ENCODE results near the gene SDF2L1. TPM values are rescaled to one million over a fixed set of nuclear protein-coding genes. Genes with fewer than 3 reads are reported as not detected.
"Not testable (repeated sequence)": the region's sequence is repeated elsewhere in the genome, so short reads cannot be mapped to it uniquely, and the experiment has no call there.

SDF2L1 gene
- total RNA-seq, 2 donors from 2014 or later: 30.5 to 87.2 TPM

- TF ChIP-seq POLR2AphosphoS5 (IDR thresholded peaks at IDR 0.05): no peak
- TF ChIP-seq POLR2A (IDR thresholded peaks at IDR 0.05): no peak
- WGBS: 94% methylated on average over 19 of the region's 20 CpGs
- DNase-seq (ENCODE audit: low spot score): no peak
- Histone ChIP-seq H3K4me1 (replicated peaks) (no peaks in the 10 kb centered on the region), H3K9me3 (no peaks in the 10 kb centered on the region), H3K27me3 (replicated peaks; ENCODE audit: insufficient read depth) (no peaks in the 10 kb centered on the region), H3K4me3 (no peak overlapping the region), H3K27ac (no peak overlapping the region), H3K36me3 (peaks cover 0 to 6% of the 10 kb centered on the region in 2 donors)
- intact Hi-C loops (cut with DNase I): no loop called here
These were observed 46.7 kb downstream of the SDF2L1 start for GRCh38 chr22:21688706-21689381.

GRCh38 chr22:21690401-21690801, 48.3 kb downstream of the SDF2L1 start:
- Histone ChIP-seq H3K4me3 (no peak overlapping the region), H3K36me3 (peaks cover 8 to 10% of the 10 kb centered on the region in 2 donors), H3K27me3 (replicated peaks; ENCODE audit: insufficient read depth) (no peaks in the 10 kb centered on the region), H3K9me3 (no peaks in the 10 kb centered on the region), H3K27ac (no peak overlapping the region), H3K4me1 (replicated peaks) (no peaks in the 10 kb centered on the region)
- intact Hi-C loops (cut with DNase I): no loop called here
- DNase-seq (ENCODE audit: low spot score): no peak
- TF ChIP-seq CTCF (IDR thresholded peaks at IDR 0.05): no peak
- no peak for TF ChIP-seq POLR2AphosphoS5 (IDR thresholded peaks at IDR 0.05)
- no peak for TF ChIP-seq POLR2A (IDR thresholded peaks at IDR 0.05)
- 71% methylated on average over 5 of the region's 5 CpGs for WGBS

GRCh38 chr22:21691816-21692215, 49.7 kb downstream of the SDF2L1 start:
- 79% methylated on average over 16 of the region's 16 CpGs for WGBS

GRCh38 chr22:21692856-21693255, 50.8 kb downstream of the SDF2L1 start:
- H3K9me3 ChIP-seq; H3K4me1 ChIP-seq (replicated peaks); intact Hi-C loops (cut with DNase I); H3K4me3 ChIP-seq; H3K27me3 ChIP-seq (replicated peaks; ENCODE audit: insufficient read depth); DNase-seq (ENCODE audit: low spot score); H3K27ac ChIP-seq: not testable (repeated sequence)
- 87% methylated on average over 9 of the region's 9 CpGs for WGBS
- peaks cover 9 to 17% of the 10 kb centered on the region in 2 donors for H3K36me3 ChIP-seq

More at GRCh38 chr22:21691816-21692215, 49.7 kb downstream of the SDF2L1 start:
- H3K27ac ChIP-seq: no peak overlapping the region
- no peaks in the 10 kb centered on the region for H3K4me1 ChIP-seq (replicated peaks)
- intact Hi-C loops (cut with DNase I): no loop called here
- no peak overlapping the region for H3K4me3 ChIP-seq
- no peak for DNase-seq (ENCODE audit: low spot score)
- H3K27me3 ChIP-seq (replicated peaks; ENCODE audit: insufficient read depth): no peaks in the 10 kb centered on the region
- peaks cover 9 to 11% of the 10 kb centered on the region in 2 donors for H3K36me3 ChIP-seq
- TF ChIP-seq CTCF (IDR thresholded peaks at IDR 0.05) (no peak), POLR2AphosphoS5 (IDR thresholded peaks at IDR 0.05) (no peak), POLR2A (IDR thresholded peaks at IDR 0.05) (no peak)
- H3K9me3 ChIP-seq: no peaks in the 10 kb centered on the region

- TF ChIP-seq CTCF (IDR thresholded peaks at IDR 0.05): no peak
- no peak for TF ChIP-seq POLR2AphosphoS5 (IDR thresholded peaks at IDR 0.05)
- TF ChIP-seq POLR2A (IDR thresholded peaks at IDR 0.05): no peak
- 83% methylated on average over 12 of the region's 14 CpGs for WGBS
- Histone ChIP-seq H3K4me3 (no peak overlapping the region), H3K36me3 (peaks cover 9 to 17% of the 10 kb centered on the region in 2 donors), H3K9me3 (no peaks in the 10 kb centered on the region), H3K27ac (no peak overlapping the region), H3K4me1 (replicated peaks) (no peaks in the 10 kb centered on the region), H3K27me3 (replicated peaks; ENCODE audit: insufficient read depth) (no peaks in the 10 kb centered on the region)
- intact Hi-C loops (cut with DNase I): no loop called here
- DNase-seq (ENCODE audit: low spot score): no peak
These were observed 51.4 kb downstream of the SDF2L1 start for GRCh38 chr22:21693333-21693998.

MicroRNA genes within 50 kb of the gene (microRNA counts, 767-probe panel; counts per million panel counts)
- 1,014 to 2,201 counts per million in 2 donors for microRNA hsa-miR-130b-3p
- microRNA hsa-miR-301b: 0 to 431 counts per million in 2 donors

Small RNA genes within 50 kb of the gene (microRNA-seq; reads per million reads assigned to microRNA genes)
- gene MIR130B: 143 reads per million, percentile 76 among the genes with 10 or more reads in this experiment
- not detected for gene MIR301B

Small RNA genes within 50 kb of the gene (small RNA-seq; reads per million reads assigned to genes)
- gene MIR301B: 0.50 to 0.84 reads per million in 2 donors

Other genes with a start within 250 kb of the SDF2L1 start
- 10 to 100 TPM in 1 of 2 donors, 1 to 10 TPM in 1; 2.3 to 16.8 TPM for gene HIC2, start 224.9 kb upstream of the SDF2L1 start, total RNA-seq
- 1 to 10 TPM in 1 of 2 donors, under 1 TPM in 1; 0.55 to 6.0 TPM for gene TMEM191C, start 174.9 kb upstream of the SDF2L1 start, total RNA-seq
- 1 to 10 TPM in 1 of 2 donors, under 1 TPM in 1; 0.14 to 6.4 TPM for gene RIMBP3C, start 90.8 kb upstream of the SDF2L1 start, total RNA-seq
- gene UBE2L3, start 74.6 kb upstream of the SDF2L1 start, total RNA-seq: 10 to 100 TPM; 61.7 to 78.1 TPM
- gene YDJC, start 12.3 kb upstream of the SDF2L1 start, total RNA-seq: 10 to 100 TPM; 44.9 to 74.1 TPM
- gene CCDC116, start 9.5 kb upstream of the SDF2L1 start, total RNA-seq: 1 to 10 TPM in 1 of 2 donors, under 1 TPM in 1; 0.27 to 3.1 TPM
- gene PPIL2, start 23.7 kb downstream of the SDF2L1 start, total RNA-seq: 10 to 100 TPM; 45.4 to 63.2 TPM
- gene YPEL1, start 93.5 kb downstream of the SDF2L1 start, total RNA-seq: 10 to 100 TPM in 1 of 2 donors, 1 to 10 TPM in 1; 2.9 to 16.2 TPM
- gene MAPK1, start 225.3 kb downstream of the SDF2L1 start, total RNA-seq: 10 to 100 TPM; 89.6 to 92.1 TPM

Measured in prostate gland (tissue), 2 donors.